ENCODE measurements around the gene COMTD1. TPM values are rescaled to one million over a fixed set of nuclear protein-coding genes. Genes with fewer than 3 reads are reported as not detected.

The COMTD1 gene
- total RNA-seq, 1 donor from 2014 or later, result 18.3 TPM

DNA sequence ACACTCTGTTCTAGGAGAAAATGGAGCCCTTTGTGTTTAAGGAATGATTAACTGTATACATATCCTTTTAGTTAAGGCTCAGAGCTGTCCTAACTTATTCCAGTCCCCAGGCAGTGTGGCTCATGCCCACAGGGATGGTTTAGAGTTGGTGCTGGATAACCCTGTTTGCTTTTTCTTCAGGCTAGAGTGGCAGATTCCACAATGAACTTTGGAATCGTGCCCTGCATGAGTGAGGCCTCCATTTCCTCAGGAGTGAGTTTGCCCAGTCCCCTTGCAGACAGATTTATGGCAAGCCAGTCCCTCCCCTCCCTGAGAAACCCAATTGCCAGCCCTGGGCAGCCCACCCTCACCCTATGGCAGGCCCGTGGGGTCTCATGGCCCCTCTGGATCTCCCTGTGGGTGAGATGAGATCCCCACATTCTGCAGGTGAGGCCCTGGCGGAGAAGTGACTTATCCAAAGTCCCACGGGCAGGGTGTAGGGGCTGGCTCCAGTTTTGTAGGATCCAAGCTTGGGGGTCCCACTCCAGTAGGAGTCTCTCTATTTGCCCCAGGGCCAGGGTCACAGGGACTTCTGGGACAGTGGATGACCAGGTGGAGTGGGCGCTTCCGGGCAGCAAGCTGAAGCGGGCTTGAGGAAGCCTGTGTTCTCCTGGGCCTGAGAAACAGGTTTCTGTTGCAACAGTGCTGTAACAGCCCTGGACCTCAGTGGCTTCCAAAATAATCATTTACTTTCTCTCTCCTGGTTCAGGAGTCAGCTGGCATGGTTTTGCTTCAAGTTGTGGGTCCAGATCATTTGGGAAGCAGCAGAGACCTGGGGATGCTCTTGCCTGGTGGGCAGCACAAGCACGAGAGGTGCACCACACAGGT lies 9.0 kb upstream of the COMTD1 start:
- ATAC-seq, result peak; percentile 7 to 48
- DNase-seq, result no peak
- Histone ChIP-seq H3K4me1 (peaks cover 6% of the 10 kb centered on the region), H3K27ac (no peak overlapping the region), H3K27me3 (ENCODE audit: low read depth) (no peaks in the 10 kb centered on the region), H3K4me3 (no peak overlapping the region), H3K9me3 (no peaks in the 10 kb centered on the region), H3K36me3 (no peaks in the 10 kb centered on the region)
- TF ChIP-seq, protein P1, sequence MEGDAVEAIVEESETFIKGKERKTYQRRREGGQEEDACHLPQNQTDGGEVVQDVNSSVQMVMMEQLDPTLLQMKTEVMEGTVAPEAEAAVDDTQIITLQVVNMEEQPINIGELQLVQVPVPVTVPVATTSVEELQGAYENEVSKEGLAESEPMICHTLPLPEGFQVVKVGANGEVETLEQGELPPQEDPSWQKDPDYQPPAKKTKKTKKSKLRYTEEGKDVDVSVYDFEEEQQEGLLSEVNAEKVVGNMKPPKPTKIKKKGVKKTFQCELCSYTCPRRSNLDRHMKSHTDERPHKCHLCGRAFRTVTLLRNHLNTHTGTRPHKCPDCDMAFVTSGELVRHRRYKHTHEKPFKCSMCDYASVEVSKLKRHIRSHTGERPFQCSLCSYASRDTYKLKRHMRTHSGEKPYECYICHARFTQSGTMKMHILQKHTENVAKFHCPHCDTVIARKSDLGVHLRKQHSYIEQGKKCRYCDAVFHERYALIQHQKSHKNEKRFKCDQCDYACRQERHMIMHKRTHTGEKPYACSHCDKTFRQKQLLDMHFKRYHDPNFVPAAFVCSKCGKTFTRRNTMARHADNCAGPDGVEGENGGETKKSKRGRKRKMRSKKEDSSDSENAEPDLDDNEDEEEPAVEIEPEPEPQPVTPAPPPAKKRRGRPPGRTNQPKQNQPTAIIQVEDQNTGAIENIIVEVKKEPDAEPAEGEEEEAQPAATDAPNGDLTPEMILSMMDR (IDR thresholded peaks at IDR 0.05), result no peak
- intact Hi-C loops (cut with DNase I), result no loop called here

DNA sequence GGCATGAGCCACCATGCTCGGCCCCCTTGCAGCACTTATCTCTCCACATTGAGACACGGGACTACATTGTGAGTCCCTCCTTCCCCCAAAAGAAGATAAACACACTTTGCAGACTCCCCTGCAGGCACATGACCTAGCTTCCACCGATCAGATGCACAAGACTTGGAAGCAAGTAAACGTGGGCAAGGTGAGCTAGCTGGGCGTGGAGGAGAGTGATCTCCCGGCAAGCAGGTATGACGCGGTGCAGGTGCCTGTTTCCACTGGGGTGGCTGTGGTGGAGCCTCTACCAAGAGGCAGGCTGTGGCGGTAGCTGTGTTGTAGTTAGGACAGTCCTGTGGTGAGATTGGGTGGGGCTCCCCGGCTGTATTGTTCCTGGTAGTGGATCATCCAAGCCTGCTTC lies 7.7 kb upstream of the COMTD1 start:
- no peak for ATAC-seq
- DNase-seq, result no peak
- Histone ChIP-seq H3K27me3 (ENCODE audit: low read depth) (no peaks in the 10 kb centered on the region), H3K36me3 (no peaks in the 10 kb centered on the region), H3K4me3 (no peak overlapping the region), H3K9me3 (no peaks in the 10 kb centered on the region), H3K4me1 (peaks cover 6% of the 10 kb centered on the region), H3K27ac (no peak overlapping the region)
- intact Hi-C loops (cut with DNase I), result no loop called here
- TF ChIP-seq, protein P1 (IDR thresholded peaks at IDR 0.05), result no peak

DNA sequence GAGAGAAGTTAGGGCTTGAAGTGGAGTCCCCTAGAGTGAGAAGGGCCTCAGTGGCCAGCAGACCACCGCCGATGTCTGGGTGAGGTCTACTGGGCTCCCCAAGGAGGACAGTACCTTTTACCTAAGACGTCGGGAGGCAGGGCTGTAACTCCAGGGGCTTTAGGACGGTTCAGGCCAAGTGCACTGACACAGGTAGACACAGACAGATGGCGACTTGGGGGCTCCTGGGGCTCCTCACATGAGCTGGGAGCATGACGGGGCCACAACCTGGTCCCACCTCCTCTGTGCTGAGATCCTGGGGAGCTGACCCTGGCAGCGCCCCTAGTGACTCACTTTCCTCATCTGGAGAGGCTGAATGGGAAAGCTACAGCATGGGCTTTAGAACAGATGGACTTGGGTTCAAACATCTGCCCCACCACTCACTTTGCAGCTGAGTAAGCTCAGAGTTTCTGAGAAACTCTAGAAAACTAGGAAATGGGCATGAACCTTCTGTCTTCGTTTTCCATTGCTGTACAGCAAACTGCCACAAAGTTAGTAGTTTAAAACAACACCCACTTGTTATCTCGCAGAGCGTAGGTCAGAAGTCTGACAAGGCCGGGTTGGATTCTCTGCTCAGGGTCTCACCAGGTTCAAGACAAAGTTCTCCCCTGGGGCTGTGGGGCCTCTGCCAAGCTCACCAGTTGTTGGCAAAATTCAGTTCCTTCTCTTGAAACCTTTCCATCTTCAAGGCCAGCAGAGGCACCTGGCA lies 4.7 kb upstream of the COMTD1 start:
- TF ChIP-seq, protein P1 (IDR thresholded peaks at IDR 0.05), result no peak
- ATAC-seq (no peak), DNase-seq (no peak)
- Histone ChIP-seq H3K36me3 (no peaks in the 10 kb centered on the region), H3K9me3 (no peaks in the 10 kb centered on the region), H3K27me3 (ENCODE audit: low read depth) (no peaks in the 10 kb centered on the region), H3K4me3 (no peak overlapping the region), H3K4me1 (peaks cover 9% of the 10 kb centered on the region), H3K27ac (no peak overlapping the region)
- intact Hi-C loops (cut with DNase I), result no loop called here

DNA sequence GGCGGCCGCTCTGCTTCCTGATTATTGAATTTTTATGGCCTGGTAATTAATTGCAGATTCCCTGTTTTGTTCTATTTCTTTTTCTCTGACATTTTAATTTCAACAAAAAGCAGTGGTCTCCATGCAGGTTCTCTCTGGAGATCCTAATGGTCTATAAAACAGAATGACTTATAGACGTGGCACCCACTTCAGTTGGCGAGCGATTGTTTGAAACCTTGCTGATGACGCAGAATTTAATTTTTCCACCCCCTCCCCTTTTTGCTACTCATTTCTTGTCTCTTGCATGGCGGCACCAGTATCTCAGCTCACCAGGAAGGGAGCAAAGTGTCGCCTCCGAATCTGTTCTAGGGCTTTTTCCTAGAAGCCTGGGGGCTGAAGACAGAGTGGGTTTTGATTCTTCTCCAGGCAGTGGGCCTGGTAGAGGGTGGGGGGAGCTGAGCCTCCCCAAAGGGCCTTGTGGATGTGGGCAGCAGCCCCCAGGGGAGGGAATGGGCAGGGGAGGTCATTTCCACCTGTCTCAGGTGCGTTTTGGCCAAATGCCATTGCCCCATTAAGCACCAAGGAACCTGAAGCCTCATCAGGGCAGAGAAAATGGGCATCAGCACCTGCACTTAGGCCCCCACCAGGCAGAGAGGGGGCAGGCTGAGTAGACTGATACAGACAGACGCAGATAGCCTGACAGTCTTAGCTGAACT lies 3.5 kb upstream of the COMTD1 start:
- peaks cover 19% of the 10 kb centered on the region for H3K4me1 ChIP-seq

More for the DNA sequence above, 3.5 kb upstream of the COMTD1 start:
- Histone ChIP-seq H3K9me3 (no peaks in the 10 kb centered on the region), H3K36me3 (no peaks in the 10 kb centered on the region), H3K27me3 (ENCODE audit: low read depth) (no peaks in the 10 kb centered on the region), H3K4me3 (no peak overlapping the region), H3K27ac (no peak overlapping the region)
- TF ChIP-seq, protein P1 (IDR thresholded peaks at IDR 0.05), result no peak
- no peak for ATAC-seq
- intact Hi-C loops (cut with DNase I), result no loop called here
- DNase-seq, result no peak
